Measurements from ENCODE around the gene CPEB2.

DNA sequence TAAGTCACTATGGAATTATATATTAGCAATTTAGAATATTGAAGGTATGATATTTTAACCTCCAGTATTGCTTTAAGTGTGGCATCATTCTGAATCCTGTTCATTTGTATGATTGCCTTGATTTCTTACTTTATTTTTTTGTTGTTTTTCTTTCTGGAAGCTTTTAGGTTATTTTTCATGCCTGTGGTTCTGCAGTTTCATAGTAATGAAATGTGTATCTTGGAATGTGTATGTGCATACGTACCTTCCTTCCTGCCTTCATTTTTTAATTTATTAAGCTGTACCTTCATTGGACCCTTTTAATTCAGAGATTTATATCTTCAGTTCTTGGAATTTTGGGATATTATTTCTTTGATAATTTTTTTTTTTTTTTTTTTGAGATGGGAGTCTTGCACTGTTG, 22.1 kb downstream of the CPEB2 start:
- TF ChIP-seq PPARA (CRISPR knock-in tag; IDR thresholded peaks at IDR 0.05; ENCODE audit: borderline replicate concordance): no peak
- no peak for TF ChIP-seq ZFP3 (CRISPR knock-in tag; IDR thresholded peaks at IDR 0.05)
- no peak for TF ChIP-seq ZNF565 (CRISPR knock-in tag; conservative IDR thresholded peaks at IDR 0.05; ENCODE audit: low read depth)
- no peak for TF ChIP-seq PATZ1 (CRISPR knock-in tag; IDR thresholded peaks at IDR 0.05; ENCODE audit: borderline replicate concordance)
- TF ChIP-seq ZNF8 (CRISPR knock-in tag; IDR thresholded peaks at IDR 0.05): no peak
- TF ChIP-seq ZC3H10 (CRISPR knock-in tag; IDR thresholded peaks at IDR 0.05): no peak
- TF ChIP-seq RARB (CRISPR knock-in tag; IDR thresholded peaks at IDR 0.05): no peak
- TF ChIP-seq, protein P1, sequence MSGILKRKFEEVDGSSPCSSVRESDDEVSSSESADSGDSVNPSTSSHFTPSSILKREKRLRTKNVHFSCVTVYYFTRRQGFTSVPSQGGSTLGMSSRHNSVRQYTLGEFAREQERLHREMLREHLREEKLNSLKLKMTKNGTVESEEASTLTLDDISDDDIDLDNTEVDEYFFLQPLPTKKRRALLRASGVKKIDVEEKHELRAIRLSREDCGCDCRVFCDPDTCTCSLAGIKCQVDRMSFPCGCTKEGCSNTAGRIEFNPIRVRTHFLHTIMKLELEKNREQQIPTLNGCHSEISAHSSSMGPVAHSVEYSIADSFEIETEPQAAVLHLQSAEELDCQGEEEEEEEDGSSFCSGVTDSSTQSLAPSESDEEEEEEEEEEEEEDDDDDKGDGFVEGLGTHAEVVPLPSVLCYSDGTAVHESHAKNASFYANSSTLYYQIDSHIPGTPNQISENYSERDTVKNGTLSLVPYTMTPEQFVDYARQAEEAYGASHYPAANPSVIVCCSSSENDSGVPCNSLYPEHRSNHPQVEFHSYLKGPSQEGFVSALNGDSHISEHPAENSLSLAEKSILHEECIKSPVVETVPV (CRISPR knock-in tag; IDR thresholded peaks at IDR 0.05): no peak
- no peak for TF ChIP-seq ZNF70 (CRISPR knock-in tag; IDR thresholded peaks at IDR 0.05)

All from SK-N-SH treated with all-trans-retinoic acid at 6 μM for 48 hours (cell line).